ENCODE measurements around the gene IGF1R. TPM values are rescaled to one million over a fixed set of nuclear protein-coding genes. Genes with fewer than 3 reads are reported as not detected.

IGF1R gene
- total and polyA plus RNA-seq, 2 of the 13 experiments (the other 11 are each of a cell fraction or from before 2014, with no cell fraction given) = 15.9 to 18.4 TPM

- no peak overlapping the region for H2AFZ ChIP-seq (ENCODE audit: low read length)
- no peak overlapping the region for H3K4me2 ChIP-seq (ENCODE audit: low read depth, low read length)
- BruUV-seq (replicated peaks) = no TSS peak
- H3K27me3 ChIP-seq (ENCODE audit: control insufficient read depth in 1 of 2, insufficient read depth in 2 of 2, low read length in 2 of 2) = no peaks in the 10 kb centered on the region
- ChIA-PET POLR2A (no interaction called here), CTCF (ENCODE audit: low intra/inter-chr PET ratio, low total read pairs) (no interaction called here)
- in situ Hi-C loops (cut with HindIII; ENCODE audit: extremely low pct_ligation_motif_present, low pct_unique_long_range_greater_than_20kb) = no loop called here
- no peak overlapping the region for H3K27ac ChIP-seq (ENCODE audit: extremely low read length, insufficient read depth, low read length)
- DNase-seq (ENCODE audit: low spot score) (no peak), FAIRE-seq (no peak), ATAC-seq (no peak)
- H3K4me3 ChIP-seq (replicated peaks in 1 of 3; ENCODE audit: insufficient read depth in 1 of 3, low read depth in 2 of 3, low read length in 3 of 3) = no peak overlapping the region
- peaks cover 11 to 16% of the 10 kb centered on the region in 2 experiments for H3K36me3 ChIP-seq (replicated peaks in 1 of 2; ENCODE audit: control insufficient read depth in 1 of 2, insufficient read depth in 2 of 2, low read length in 2 of 2)
- peaks cover 59% of the 10 kb centered on the region for H4K20me1 ChIP-seq (ENCODE audit: insufficient read depth, low read length)
- H3K79me2 ChIP-seq (ENCODE audit: insufficient read depth, low read length) = peaks cover 98% of the 10 kb centered on the region
- peaks cover 28% of the 10 kb centered on the region for H3K4me1 ChIP-seq (ENCODE audit: insufficient read depth, low read length)
- no peak for TF ChIP-seq ZNF432 (CRISPR knock-in tag; IDR thresholded peaks at IDR 0.05; ENCODE audit: borderline replicate concordance)
- TF ChIP-seq DMAP1 (CRISPR knock-in tag; IDR thresholded peaks at IDR 0.05) = no peak
- no peak for TF ChIP-seq XRCC5 (optimal IDR thresholded peaks at IDR 0.05; ENCODE audit: low read length)
- TF ChIP-seq POGK (CRISPR knock-in tag; conservative IDR thresholded peaks at IDR 0.05) = no peak
- no peak for TF ChIP-seq ZNF724P (CRISPR knock-in tag; IDR thresholded peaks at IDR 0.05; ENCODE audit: borderline replicate concordance)
- no peak for TF ChIP-seq ZBTB40 (IDR thresholded peaks at IDR 0.05)
- no peak for TF ChIP-seq ZBTB40 (CRISPR knock-in tag; IDR thresholded peaks at IDR 0.05)
- no peak for TF ChIP-seq ZFP1 (CRISPR knock-in tag; IDR thresholded peaks at IDR 0.05)
- intact Hi-C loops (cut with micrococcal nuclease; ENCODE audit: unreplicated experiment) = no loop called here
- no peak overlapping the region for H3K9ac ChIP-seq (ENCODE audit: insufficient read depth, low read depth, low read length)
- 93% methylated on average over 4 of the region's 4 CpGs for WGBS (ENCODE audit: low lambda C conversion rate)
- H3K9me3 ChIP-seq (ENCODE audit: low read length) = no peaks in the 10 kb centered on the region
Measured at GRCh38 chr15:98705070-98705469, 56.7 kb downstream of the IGF1R start.
